HEK293T (cell line): ENCODE data around the gene SF3B2.

Experiments
- CTCF ChIA-PET: fragments of 350-600 bp; formaldehyde crosslinking; extraction: SDS; loops from one replicate; lab custom pipeline; 2021; ENCODE audit warnings: antibody characterized with exemption, inconsistent platforms; lab: Yijun Ruan, JAX
- POLR2A ChIA-PET: fragments of 350-600 bp; formaldehyde crosslinking; extraction: SDS; loops from one replicate; lab custom pipeline; 2020; ENCODE audit warnings: antibody characterized with exemption, inconsistent platforms; lab: Yijun Ruan, JAX
- DNase-seq: peaks from one replicate; pipeline ENCODE4 v3.0.0; 2012; ENCODE audit warnings: mixed read lengths; ENCODE audit errors: extremely low spot score
- ARNT ChIP-seq: fragments of 450-650 bp; IDR thresholded peaks from 2 replicates; pipeline ENCODE4 v1.6.1; 2017; ENCODE audit warnings: mild to moderate bottlenecking
- BHLHE40 ChIP-seq: fragments of 450-650 bp; IDR thresholded peaks from 2 replicates; pipeline ENCODE4 v1.6.1; 2016; ENCODE audit warnings: mild to moderate bottlenecking, moderate library complexity, borderline replicate concordance
- CTBP1 ChIP-seq: fragments of 450-650 bp; IDR thresholded peaks from 2 replicates; pipeline ENCODE4 v1.6.1; 2016; ENCODE audit warnings: borderline replicate concordance
- ELF4 ChIP-seq: fragments of 450-650 bp; IDR thresholded peaks from 2 replicates; pipeline ENCODE4 v1.6.1; 2017; ENCODE audit warnings: antibody characterized with exemption
- FOXA1 ChIP-seq: fragments of 450-650 bp; IDR thresholded peaks from 2 replicates; pipeline ENCODE4 v1.6.1; 2016; ENCODE audit warnings: mild to moderate bottlenecking
- FOXK2 ChIP-seq: fragments of 450-650 bp; IDR thresholded peaks from 2 replicates; pipeline ENCODE4 v1.6.1; 2016; ENCODE audit warnings: mild to moderate bottlenecking
- FOXM1 ChIP-seq: fragments of 450-650 bp; IDR thresholded peaks from 2 replicates; pipeline ENCODE4 v1.6.1; 2017; ENCODE audit warnings: mild to moderate bottlenecking, borderline replicate concordance
- HDGF ChIP-seq: fragments of 450-650 bp; IDR thresholded peaks from 2 replicates; pipeline ENCODE4 v1.6.1; 2017; ENCODE audit warnings: antibody characterized with exemption, borderline replicate concordance
- L3MBTL2 ChIP-seq: fragments of 450-650 bp; conservative IDR thresholded peaks from 2 replicates; pipeline ENCODE4 v1.6.1; 2016; ENCODE audit warnings: mild to moderate bottlenecking
- LEF1 ChIP-seq: fragments of 450-650 bp; IDR thresholded peaks from 2 replicates; pipeline ENCODE4 v1.6.1; 2017; ENCODE audit warnings: mild to moderate bottlenecking, borderline replicate concordance
- NFRKB ChIP-seq: fragments of 450-650 bp; IDR thresholded peaks from 2 replicates; pipeline ENCODE4 v1.6.1; 2016; ENCODE audit warnings: mild to moderate bottlenecking, moderate library complexity
- PKNOX1 ChIP-seq: fragments of 450-650 bp; IDR thresholded peaks from 2 replicates; pipeline ENCODE4 v1.6.1; 2016
- SP1 ChIP-seq: fragments of 450-650 bp; IDR thresholded peaks from 2 replicates; pipeline ENCODE4 v1.6.1; 2017
- SUZ12 ChIP-seq: fragments of 450-650 bp; IDR thresholded peaks from 2 replicates; pipeline ENCODE4 v1.6.1; 2016; ENCODE audit warnings: mild to moderate bottlenecking
- TARDBP ChIP-seq: fragments of 450-650 bp; IDR thresholded peaks from 2 replicates; pipeline ENCODE4 v1.6.1; 2016
- ZNF384 ChIP-seq: fragments of 450-650 bp; IDR thresholded peaks from 2 replicates; pipeline ENCODE4 v1.6.1; 2016

The SF3B2 gene

GRCh38 chr11:66066751-66067150 is 14.6 kb downstream of the SF3B2 start:
- CTCF ChIA-PET, result interaction anchor here (2.3 kb wide), 1 partner anchor 69 kb away, joined by 11 read pairs; no protein-coding TSS in a partner anchor
- POLR2A ChIA-PET, result interaction anchor here (3.2 kb wide), 1 partner anchor 14 kb away, joined by 34 read pairs; the partner anchor contains the start of gene SF3B2
- no peak for DNase-seq
- TF ChIP-seq TARDBP (no peak), FOXK2 (no peak), L3MBTL2 (no peak), ZNF384 (no peak), ELF4 (no peak), FOXM1 (no peak), CTBP1 (no peak), NFRKB (no peak), LEF1 (no peak), HDGF (no peak), FOXA1 (no peak), BHLHE40 (no peak), SUZ12 (no peak), SP1 (no peak), ARNT (no peak), PKNOX1 (no peak)

GRCh38 chr11:66067640-66068039 is 15.5 kb downstream of the SF3B2 start:
- POLR2A ChIA-PET, result interaction anchor here (0.7 to 3.2 kb wide), 4 partner anchors 9 to 65 kb away, joined by 4 to 34 read pairs (median 7); partner anchors contain the start of genes BANF1 and SF3B2
- TF ChIP-seq CTBP1 (no peak), FOXM1 (no peak), SUZ12 (no peak), ARNT (no peak), ELF4 (no peak), NFRKB (no peak), SP1 (no peak), LEF1 (no peak), L3MBTL2 (no peak)

GRCh38 chr11:66068154-66068821 is 16.1 kb downstream of the SF3B2 start:
- TF ChIP-seq SP1, result no peak
- no peak for TF ChIP-seq ARNT
- no peak for TF ChIP-seq L3MBTL2
- TF ChIP-seq CTBP1, result no peak
- no peak for TF ChIP-seq LEF1
- no peak for TF ChIP-seq ZNF384
- TF ChIP-seq NFRKB, result no peak
- no peak for TF ChIP-seq TARDBP
- no peak for TF ChIP-seq FOXA1
- no peak for TF ChIP-seq BHLHE40
- no peak for TF ChIP-seq FOXM1
- no peak for TF ChIP-seq ELF4
- no peak for TF ChIP-seq SUZ12
- no peak for TF ChIP-seq PKNOX1
- TF ChIP-seq HDGF, result no peak
- no peak for TF ChIP-seq FOXK2

More at GRCh38 chr11:66067640-66068039, 15.5 kb downstream of the SF3B2 start:
- CTCF ChIA-PET, result interaction anchor here (0.5 to 2.5 kb wide), 11 partner anchors 8 to 1221 kb away, joined by 3 to 24 read pairs (median 4); partner anchors contain the start of genes ANKRD13D and SF3B2
- DNase-seq, result no peak

GRCh38 chr11:66068923-66069714 is 17.0 kb downstream of the SF3B2 start:
- TF ChIP-seq LEF1 (no peak), ELF4 (no peak), CTBP1 (no peak), ARNT (no peak), PKNOX1 (no peak), HDGF (no peak), NFRKB (no peak), SP1 (no peak), TARDBP (no peak), FOXM1 (no peak), SUZ12 (no peak), L3MBTL2 (no peak), BHLHE40 (no peak), FOXA1 (no peak), ZNF384 (no peak), FOXK2 (no peak)
- no peak for DNase-seq
- POLR2A ChIA-PET, result interaction anchor here (1.5 to 3.2 kb wide), 3 partner anchors 16 to 66 kb away, joined by 3 to 34 read pairs (median 8); partner anchors contain the start of genes BANF1 and SF3B2
- CTCF ChIA-PET, result interaction anchor here (0.6 to 2.5 kb wide), 15 partner anchors 8 to 317 kb away, joined by 3 to 24 read pairs (median 5); partner anchors contain the start of genes FIBP and SF3B2

More at GRCh38 chr11:66068154-66068821, 16.1 kb downstream of the SF3B2 start:
- POLR2A ChIA-PET, result interaction anchor here (1.2 to 3.2 kb wide), 4 partner anchors 10 to 66 kb away, joined by 3 to 34 read pairs (median 7); partner anchors contain the start of genes BANF1 and SF3B2
- CTCF ChIA-PET, result interaction anchor here (0.6 to 2.5 kb wide), 15 partner anchors 8 to 180 kb away, joined by 3 to 24 read pairs (median 5); partner anchors contain the start of genes FIBP and SF3B2
- DNase-seq, result peak; percentile 79
